ENCODE results near the gene COL5A1.

Gene COL5A1

GRCh38 chr9:134623258-134624066 is 18.1 kb upstream of the COL5A1 start:
- Histone ChIP-seq H3K27me3 (ENCODE audit: insufficient read depth, poor library complexity, severe bottlenecking) (peaks cover 7% of the 10 kb centered on the region), H3K27ac (replicated peaks) (no peak overlapping the region), H3K4me3 (replicated peaks; ENCODE audit: insufficient read depth, low read length) (no peak overlapping the region)
- TF ChIP-seq REST (IDR thresholded peaks at IDR 0.05; ENCODE audit: insufficient replicate concordance, low read depth) (no peak), CTCF (IDR thresholded peaks at IDR 0.05; ENCODE audit: insufficient read depth, low read length) (no peak), SPI1 (IDR thresholded peaks at IDR 0.05; ENCODE audit: borderline replicate concordance, low read depth) (no peak), POLR2AphosphoS5 (IDR thresholded peaks at IDR 0.05; ENCODE audit: low read depth) (no peak), GABPA (IDR thresholded peaks at IDR 0.05; ENCODE audit: low read depth) (no peak)
- DNase-seq (ENCODE audit: low read depth in 1 of 2, low spot score in 1 of 2), result no peak

- H3K4me3 ChIP-seq (replicated peaks; ENCODE audit: insufficient read depth, low read length), result no peak overlapping the region
- TF ChIP-seq CTCF (IDR thresholded peaks at IDR 0.05; ENCODE audit: insufficient read depth, low read length), result no peak
- no peak for TF ChIP-seq GABPA (IDR thresholded peaks at IDR 0.05; ENCODE audit: low read depth)
- TF ChIP-seq POLR2AphosphoS5 (IDR thresholded peaks at IDR 0.05; ENCODE audit: low read depth), result no peak
- TF ChIP-seq REST (IDR thresholded peaks at IDR 0.05; ENCODE audit: insufficient replicate concordance, low read depth), result no peak
- no peak for TF ChIP-seq SPI1 (IDR thresholded peaks at IDR 0.05; ENCODE audit: borderline replicate concordance, low read depth)
- H3K27me3 ChIP-seq (ENCODE audit: insufficient read depth, poor library complexity, severe bottlenecking), result peaks cover 7% of the 10 kb centered on the region
- no peak overlapping the region for H3K27ac ChIP-seq (replicated peaks)
- DNase-seq (ENCODE audit: low read depth in 1 of 2, low spot score in 1 of 2), result no peak
These were observed 17.4 kb upstream of the COL5A1 start for GRCh38 chr9:134624137-134624591.

GRCh38 chr9:134624621-134625181 is 16.9 kb upstream of the COL5A1 start:
- no peak for DNase-seq (ENCODE audit: low read depth in 1 of 2, low spot score in 1 of 2)
- Histone ChIP-seq H3K4me3 (replicated peaks; ENCODE audit: insufficient read depth, low read length) (no peak overlapping the region), H3K27me3 (ENCODE audit: insufficient read depth, poor library complexity, severe bottlenecking) (peaks cover 7% of the 10 kb centered on the region), H3K27ac (replicated peaks) (no peak overlapping the region)
- TF ChIP-seq POLR2AphosphoS5 (IDR thresholded peaks at IDR 0.05; ENCODE audit: low read depth), result no peak
- TF ChIP-seq CTCF (IDR thresholded peaks at IDR 0.05; ENCODE audit: insufficient read depth, low read length), result no peak
- TF ChIP-seq GABPA (IDR thresholded peaks at IDR 0.05; ENCODE audit: low read depth), result no peak
- no peak for TF ChIP-seq SPI1 (IDR thresholded peaks at IDR 0.05; ENCODE audit: borderline replicate concordance, low read depth)
- no peak for TF ChIP-seq REST (IDR thresholded peaks at IDR 0.05; ENCODE audit: insufficient replicate concordance, low read depth)

Data from HL-60 (cell line).